A673 (cell line): ENCODE measurements around the gene TXNDC2.

Experiments used
- CTCF ChIP-seq: fragments of 300-800, 200-600 bp; sonication (generic); conservative IDR thresholded peaks from 2 replicates; pipeline ENCODE4 v1.5.1; 2017; ENCODE audit warnings: low read depth, mild to moderate bottlenecking, antibody characterized with exemption, low read length, moderate library complexity, mixed read lengths
- EZH2 ChIP-seq: fragments of 200-600 bp; sonication (generic); IDR thresholded peaks from 2 replicates; pipeline ENCODE4 v1.6.1; 2017; ENCODE audit warnings: borderline replicate concordance, low read depth, mild to moderate bottlenecking, mixed read lengths, antibody characterized with exemption, low read length; ENCODE audit not compliant: poor library complexity, severe bottlenecking

GRCh38 chr18:9901377-9901776 is 15.6 kb downstream of the TXNDC2 start:
- TF ChIP-seq CTCF (no peak), EZH2 (no peak)
